K562 (cell line): ENCODE measurements around the gene HELZ. TPM values are rescaled to one million over a fixed set of nuclear protein-coding genes. Genes with fewer than 3 reads are reported as not detected.

Source experiments
- ARID1B ChIP-seq: fragments of 450-650 bp; IDR thresholded peaks from 2 replicates; pipeline ENCODE4 v1.6.1; 2016; ENCODE audit warnings: antibody characterized with exemption, mild to moderate bottlenecking, inconsistent platforms
- CBFA2T2 ChIP-seq: fragments of 450-650 bp; conservative IDR thresholded peaks from 2 replicates; pipeline ENCODE4 v1.6.1; 2017; ENCODE audit warnings: mild to moderate bottlenecking
- CC2D1A ChIP-seq: fragments of 450-650 bp; IDR thresholded peaks from 2 replicates; pipeline ENCODE4 v1.6.1; 2017; ENCODE audit warnings: mild to moderate bottlenecking
- CREB3L1 ChIP-seq: fragments of 450-650 bp; IDR thresholded peaks from 2 replicates; pipeline ENCODE4 v1.6.1; 2014; ENCODE audit warnings: low read depth, mild to moderate bottlenecking, moderate library complexity, borderline replicate concordance
- E2F6 ChIP-seq, 2 experiments: IDR thresholded peaks; 2 replicates each; pipeline ENCODE4 v1.6.1; 2011; ENCODE audit warnings: borderline replicate concordance in 1 of 2, control low read depth in 1 of 2, low read depth in 1 of 2, low read length in 1 of 2, mild to moderate bottlenecking in 1 of 2, mixed read lengths in 1 of 2, moderate library complexity in 1 of 2; ENCODE audit not compliant: insufficient read depth in 1 of 2, insufficient read length in 1 of 2, poor library complexity in 1 of 2, severe bottlenecking in 1 of 2; ENCODE audit errors: extremely low read depth in 1 of 2
- FOSL1 ChIP-seq: fragments of 200-800 bp; sonication (Bioruptor generic); conservative IDR thresholded peaks from 2 replicates; pipeline ENCODE4 v1.6.1; 2016; ENCODE audit warnings: missing genetic modification characterization, missing compliant biosample characterization
- HINFP ChIP-seq: fragments of 450-650 bp; conservative IDR thresholded peaks from 2 replicates; pipeline ENCODE4 v1.6.1; 2016; ENCODE audit warnings: missing genetic modification characterization, low read depth, mild to moderate bottlenecking, control low read depth, missing compliant biosample characterization
- HOXB6 ChIP-seq: fragments of 250-450 bp; sonication (Bioruptor Pico); IDR thresholded peaks from 2 replicates; pipeline ENCODE4 v1.5.1; 2022; ENCODE audit warnings: mild to moderate bottlenecking, borderline replicate concordance
- IFI16 ChIP-seq: fragments of 250-450 bp; sonication (Bioruptor Pico); IDR thresholded peaks from 2 replicates; pipeline ENCODE4 v2.1.2; 2022; ENCODE audit warnings: mild to moderate bottlenecking, inconsistent platforms
- KLF10 ChIP-seq: fragments of 250-450 bp; sonication (Bioruptor Pico); IDR thresholded peaks from 2 replicates; pipeline ENCODE4 v1.6.1; 2021; ENCODE audit warnings: matching md5 sums
- MCM2 ChIP-seq: fragments of 450-650 bp; IDR thresholded peaks from 2 replicates; pipeline ENCODE4 v1.6.1; 2017; ENCODE audit warnings: low read depth, mild to moderate bottlenecking
- NFXL1 ChIP-seq: fragments of 450-650 bp; formaldehyde crosslinking; IDR thresholded peaks from 2 replicates; pipeline ENCODE4 v1.4.0; 2021; ENCODE audit warnings: mild to moderate bottlenecking
- NFYB ChIP-seq: IDR thresholded peaks from 2 replicates; pipeline ENCODE4 v1.6.1; 2011; ENCODE audit warnings: mild to moderate bottlenecking, moderate library complexity; ENCODE audit not compliant: insufficient read length; ENCODE audit errors: extremely low read depth
- PHF8 ChIP-seq: fragments of 200-600 bp; sonication (generic); IDR thresholded peaks from 2 replicates; pipeline ENCODE4 v1.6.1; 2012; ENCODE audit warnings: mixed run types, mild to moderate bottlenecking, inconsistent platforms, low read length, moderate library complexity, borderline replicate concordance
- RBM22 ChIP-seq: fragments of 200-400 bp; formaldehyde crosslinking; IDR thresholded peaks from 2 replicates; pipeline ENCODE4 v1.6.1; 2018; ENCODE audit warnings: low read length, low read depth; ENCODE audit not compliant: poor library complexity, severe bottlenecking
- TCF15 ChIP-seq: fragments of 250-450 bp; sonication (Bioruptor Pico); IDR thresholded peaks from 2 replicates; pipeline ENCODE4 v1.8.0; 2022; ENCODE audit warnings: moderate library complexity, mild to moderate bottlenecking, inconsistent platforms
- YBX1 ChIP-seq: fragments of 450-650 bp; IDR thresholded peaks from 2 replicates; pipeline ENCODE4 v1.7.1; 2016; ENCODE audit warnings: mild to moderate bottlenecking
- ZNF384 ChIP-seq: IDR thresholded peaks from 2 replicates; pipeline ENCODE4 v1.6.1; 2012; ENCODE audit warnings: low read depth, low read length, improper control_type of control experiment
- ZNF444 ChIP-seq: fragments of 250-450 bp; sonication (Bioruptor Pico); IDR thresholded peaks from 2 replicates; pipeline ENCODE4 v1.4.0; 2020; ENCODE audit warnings: mild to moderate bottlenecking, moderate library complexity
- ZNF695 ChIP-seq: fragments of 450-650 bp; formaldehyde crosslinking; IDR thresholded peaks from 2 replicates; pipeline ENCODE4 v1.4.0; 2020; ENCODE audit warnings: mild to moderate bottlenecking, moderate library complexity
- polyA plus RNA-seq, 8 experiments: library from polyadenylated mRNA; depleted of rRNA in 4 of 8; stranded (reverse) in 5 of 8; unstranded in 3 of 8; fragments of >200 nt; fragmentation: Nextera tagmentation in 2 of 8; fragmentation: Illumina TruSeq in 1 of 8; extraction: Ambion mirVana in 2 of 8; extraction: Trizol in 1 of 8; gene quantifications; 2 replicates each; pipeline versions ENCODE4 v1.2.1 to v1.2.3, GENCODE V29; 2011 to 2014; ENCODE audit warnings: inconsistent platforms in 1 of 8, missing spikeins in 1 of 8
- total RNA-seq, 7 experiments: library from RNA; depleted of rRNA in 6 of 7; stranded (reverse); fragments of >200 nt in 6 of 7; fragmentation: Illumina TruSeq in 2 of 7; extraction: Trizol in 2 of 7; gene quantifications; 2 replicates each; pipeline versions ENCODE4 v1.2.1 to v1.2.3, GENCODE V29; 2011 to 2021; ENCODE audit warnings: low replicate concordance in 1 of 7
- TF ChIP-seq, protein P1 (sequence below): fragments of 450-650 bp; formaldehyde crosslinking; IDR thresholded peaks from 2 replicates; pipeline ENCODE4 v1.4.0; 2020; ENCODE audit warnings: mild to moderate bottlenecking, moderate library complexity
- TF ChIP-seq, protein P2 (sequence below): fragments of 250-450 bp; sonication (Bioruptor Pico); IDR thresholded peaks from 2 replicates; pipeline ENCODE4 v1.8.0; 2021; ENCODE audit warnings: moderate library complexity, mild to moderate bottlenecking, inconsistent platforms
- TF ChIP-seq, protein P3 (sequence below): fragments of 450-650 bp; IDR thresholded peaks from 2 replicates; pipeline ENCODE4 v1.6.1; 2016

The HELZ gene
- total and polyA plus RNA-seq, 9 of the 15 experiments (the other 6 are each of a cell fraction or from before 2014, with no cell fraction given): 5.2 to 39.8 (median 17.3) TPM

DNA sequence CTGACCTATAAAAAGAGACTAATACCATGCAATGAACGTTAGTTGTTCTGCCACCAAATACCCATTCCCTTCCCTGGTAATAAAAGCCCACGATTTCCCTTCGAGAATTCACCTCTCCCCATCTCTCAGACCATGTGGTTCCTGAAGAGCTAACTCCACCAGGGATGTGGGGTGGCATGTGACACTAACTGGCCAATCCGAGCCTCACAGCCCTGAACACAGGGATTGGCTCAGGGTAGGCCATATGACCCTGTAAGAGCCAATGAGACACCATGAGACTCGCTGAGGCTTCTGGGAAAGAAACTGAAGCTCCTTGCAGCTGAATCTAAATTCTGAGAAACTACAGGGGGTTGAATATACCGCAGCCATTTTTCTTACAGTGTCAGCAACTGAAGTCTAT is 21.1 kb downstream of the HELZ start (continued):
- TF ChIP-seq NFXL1 (CRISPR knock-in tag) (no peak), ARID1B (no peak), TCF15 (CRISPR knock-in tag) (no peak), RBM22 (no peak), CREB3L1 (no peak), E2F6 (IDR thresholded peaks at IDR 0.05; ENCODE audit: borderline replicate concordance in 1 of 2, extremely low read depth in 1 of 2, insufficient read depth in 1 of 2, insufficient read length in 1 of 2, low read depth in 1 of 2, low read length in 1 of 2, poor library complexity in 1 of 2, severe bottlenecking in 1 of 2) (peak in 1 of 2 experiments; percentile 15), HINFP (tag) (no peak), ZNF695 (CRISPR knock-in tag) (no peak), PHF8 (no peak), YBX1 (no peak), NFYB (peak; percentile 74), ZNF444 (CRISPR knock-in tag) (no peak), KLF10 (CRISPR knock-in tag) (no peak), MCM2 (no peak), IFI16 (no peak), CC2D1A (0 out of 2 replicates have a peak, but pooled peaks have one; percentile 61), FOSL1 (tag) (no peak), HOXB6 (CRISPR knock-in tag) (no peak), CBFA2T2 (peak; percentile 58), ZNF384 (no peak)
- TF ChIP-seq, protein P1, sequence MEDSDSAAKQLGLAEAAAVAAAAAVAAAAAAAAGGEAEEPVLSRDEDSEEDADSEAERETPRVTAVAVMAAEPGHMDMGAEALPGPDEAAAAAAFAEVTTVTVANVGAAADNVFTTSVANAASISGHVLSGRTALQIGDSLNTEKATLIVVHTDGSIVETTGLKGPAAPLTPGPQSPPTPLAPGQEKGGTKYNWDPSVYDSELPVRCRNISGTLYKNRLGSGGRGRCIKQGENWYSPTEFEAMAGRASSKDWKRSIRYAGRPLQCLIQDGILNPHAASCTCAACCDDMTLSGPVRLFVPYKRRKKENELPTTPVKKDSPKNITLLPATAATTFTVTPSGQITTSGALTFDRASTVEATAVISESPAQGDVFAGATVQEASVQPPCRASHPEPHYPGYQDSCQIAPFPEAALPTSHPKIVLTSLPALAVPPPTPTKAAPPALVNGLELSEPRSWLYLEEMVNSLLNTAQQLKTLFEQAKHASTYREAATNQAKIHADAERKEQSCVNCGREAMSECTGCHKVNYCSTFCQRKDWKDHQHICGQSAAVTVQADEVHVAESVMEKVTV: no peak
- TF ChIP-seq, protein P2, sequence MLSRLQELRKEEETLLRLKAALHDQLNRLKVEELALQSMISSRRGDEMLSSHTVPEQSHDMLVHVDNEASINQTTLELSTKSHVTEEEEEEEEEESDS: no peak
- TF ChIP-seq, protein P3, sequence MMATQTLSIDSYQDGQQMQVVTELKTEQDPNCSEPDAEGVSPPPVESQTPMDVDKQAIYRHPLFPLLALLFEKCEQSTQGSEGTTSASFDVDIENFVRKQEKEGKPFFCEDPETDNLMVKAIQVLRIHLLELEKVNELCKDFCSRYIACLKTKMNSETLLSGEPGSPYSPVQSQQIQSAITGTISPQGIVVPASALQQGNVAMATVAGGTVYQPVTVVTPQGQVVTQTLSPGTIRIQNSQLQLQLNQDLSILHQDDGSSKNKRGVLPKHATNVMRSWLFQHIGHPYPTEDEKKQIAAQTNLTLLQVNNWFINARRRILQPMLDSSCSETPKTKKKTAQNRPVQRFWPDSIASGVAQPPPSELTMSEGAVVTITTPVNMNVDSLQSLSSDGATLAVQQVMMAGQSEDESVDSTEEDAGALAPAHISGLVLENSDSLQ: no peak
